Stimulated activated CD4-positive, alpha-beta T cell treated with anti-CD3 and anti-CD28 coated beads, Interleukin-2, amount 100 ng/mL, for 24 hours (primary cell): ENCODE results near the gene KIF9.
A peak's percentile ranks its signal among the peaks of the same experiment; 100 is the strongest.
"Not testable (repeated sequence)": the region's sequence is repeated elsewhere in the genome, so short reads cannot be mapped to it uniquely, and the experiment has no call there.

Experiments
- DNase-seq, 2 donors: peaks; one replicate each; pipeline ENCODE4 v3.0.0-alpha.2; 2020

Gene KIF9

DNA sequence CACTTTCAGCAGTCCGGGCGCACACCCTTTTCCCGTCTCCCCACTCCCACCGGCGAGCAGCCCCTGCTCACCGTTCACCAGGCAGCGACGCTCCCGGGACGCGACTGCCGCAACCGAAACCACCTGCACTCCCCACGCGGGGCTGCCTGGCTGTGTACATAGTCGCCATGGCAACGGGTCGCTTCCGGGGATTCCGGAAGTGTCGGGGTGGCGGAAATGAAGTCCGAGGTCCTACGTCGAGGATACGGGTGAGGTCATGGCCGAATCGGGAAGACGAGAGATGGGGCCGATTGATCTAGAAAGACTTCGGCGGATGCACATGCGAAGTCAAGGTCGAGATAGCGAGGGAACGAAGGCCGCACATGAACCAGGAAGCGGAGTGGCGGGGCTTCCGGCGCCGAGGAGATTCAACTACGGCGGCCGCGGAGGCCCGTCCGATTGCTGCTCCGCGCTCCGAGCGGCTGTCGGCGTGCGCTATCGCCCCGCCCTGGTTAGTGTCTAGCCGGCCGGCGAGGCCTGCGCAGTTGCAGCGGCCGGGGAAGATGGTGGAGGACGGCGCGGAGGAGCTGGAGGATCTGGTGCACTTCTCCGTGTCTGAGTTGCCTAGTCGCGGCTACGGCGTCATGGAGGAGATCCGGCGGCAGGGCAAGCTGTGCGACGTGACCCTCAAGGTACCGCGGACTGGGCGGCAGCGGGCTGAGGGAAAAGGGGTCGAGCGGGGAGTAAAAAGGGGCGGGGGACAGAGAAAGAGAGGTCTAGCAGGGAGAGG lies at the start of gene KIF9, which contains the start of gene KLHL18:
Gene KIF9, minus strand, starts transcription at position 376 of the 769 bp plus-strand sequence. CDS start 5,425 bp downstream, outside the sequence.
Gene KLHL18, plus strand, starts transcription at position 521 of the 769 bp plus-strand sequence. Its CDS starts 22 bp downstream, at position 543.
- peak; percentile 95 to 97 for DNase-seq

DNA sequence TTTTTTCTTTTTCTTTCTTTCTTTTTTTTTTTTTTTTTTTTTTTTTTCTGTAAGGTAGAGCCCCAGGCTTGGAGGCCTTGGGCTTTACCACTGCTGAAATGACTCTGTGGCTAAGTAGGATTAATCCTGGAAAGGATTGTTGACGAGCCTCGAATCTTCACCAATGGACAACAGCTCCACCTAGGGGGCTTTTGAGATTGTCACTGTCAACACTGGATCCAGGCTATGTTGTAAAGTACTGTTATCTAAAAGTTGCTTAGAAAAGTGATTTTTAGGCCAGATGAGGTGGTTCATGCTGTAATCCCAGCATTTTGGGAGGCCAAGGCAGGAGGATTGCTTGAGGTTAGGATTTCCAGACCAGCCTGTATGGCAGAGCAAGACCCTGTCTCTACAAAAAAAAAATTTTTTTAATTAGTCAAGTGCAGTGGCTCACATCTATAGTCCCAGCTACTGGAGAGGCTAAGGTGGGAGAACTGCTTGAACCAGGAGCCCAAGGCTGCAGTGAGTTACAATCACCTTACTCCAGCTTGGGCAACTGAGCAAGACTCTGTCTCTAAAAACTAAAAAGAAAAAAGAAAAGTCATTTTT lies 41.8 kb upstream of the KIF9 start:
- peak; percentile 41 to 49 for DNase-seq

DNA sequence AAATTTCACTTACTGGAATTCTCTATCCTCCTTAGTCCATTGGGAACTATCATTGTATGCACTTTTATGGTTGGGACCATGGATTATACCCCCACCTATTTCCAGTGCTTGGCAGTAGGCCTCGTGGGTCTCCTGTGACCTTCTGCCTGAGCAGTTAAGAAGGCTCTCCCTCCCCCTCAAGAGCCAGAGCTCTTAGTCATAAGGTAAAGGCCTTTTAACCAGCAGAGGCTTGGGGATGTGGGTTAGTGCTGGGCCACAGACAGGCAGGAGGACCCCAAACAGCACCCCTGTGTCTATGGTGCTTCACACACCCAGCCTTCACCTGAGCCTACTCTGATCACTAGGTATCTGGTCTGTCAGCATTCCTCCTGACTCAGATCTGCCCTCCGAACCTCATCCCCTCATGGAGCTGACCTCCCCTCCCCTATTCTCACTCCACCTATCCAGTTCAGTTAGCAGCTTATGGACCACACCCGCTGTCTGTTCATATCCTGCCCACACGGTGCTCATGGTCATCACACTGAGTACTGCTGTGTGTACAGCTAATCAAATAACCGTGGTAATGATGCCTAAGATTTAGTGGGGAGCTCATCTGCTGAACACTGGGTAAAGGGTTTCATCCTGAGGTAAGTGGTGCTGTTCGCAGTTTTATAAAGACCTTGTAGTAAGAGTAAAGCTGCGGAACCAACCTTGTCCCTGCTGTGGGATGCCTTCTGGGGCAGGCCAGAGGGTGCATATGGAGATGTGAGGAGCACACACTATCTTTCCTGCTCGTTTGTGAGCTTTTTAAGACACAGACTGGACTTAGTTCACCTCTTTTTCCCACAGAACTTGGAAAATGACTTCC lies 41.1 kb upstream of the KIF9 start:
- no peak for DNase-seq

GRCh38 chr3:47319956-47320355 lies 37.4 kb upstream of the KIF9 start:
- no peak for DNase-seq

DNA sequence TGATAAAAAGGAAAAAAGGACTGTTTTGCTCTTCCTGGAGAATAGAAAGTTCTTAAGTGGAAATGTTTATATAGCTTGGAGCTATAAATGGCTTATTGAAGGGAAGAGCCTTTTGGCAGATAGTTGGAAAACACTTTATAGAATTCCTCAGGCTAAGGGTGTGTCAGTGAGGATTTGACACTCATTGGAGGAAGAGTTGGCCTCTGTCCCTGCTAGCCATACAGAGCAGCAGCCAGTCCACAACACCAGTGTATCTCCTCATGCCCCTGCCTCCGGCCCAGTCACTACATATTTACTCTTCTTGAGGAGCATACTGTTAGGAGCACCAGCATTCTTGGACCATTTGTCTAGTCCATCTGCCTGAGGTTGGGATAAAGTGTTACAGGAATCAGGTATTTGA lies 36.3 kb upstream of the KIF9 start:
- no peak for DNase-seq

DNA sequence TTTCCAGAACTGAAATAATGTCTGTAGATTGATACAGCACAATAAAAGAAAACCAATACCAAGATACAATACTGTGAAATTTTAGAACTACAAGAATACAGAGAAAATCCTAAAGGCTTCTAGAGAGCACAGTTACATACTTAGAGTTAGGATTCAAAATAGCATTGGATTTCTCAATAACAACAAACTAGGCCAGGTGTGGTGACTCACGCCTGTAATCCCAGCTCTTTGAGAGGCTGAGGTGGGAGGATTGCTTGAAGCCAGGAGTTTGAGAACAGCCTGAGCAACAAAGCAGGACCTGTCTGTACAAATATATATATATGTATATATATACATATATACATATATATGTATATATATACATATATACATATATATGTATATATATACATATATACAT lies 33.6 kb upstream of the KIF9 start:
- DNase-seq, result not testable (repeated sequence)

DNA sequence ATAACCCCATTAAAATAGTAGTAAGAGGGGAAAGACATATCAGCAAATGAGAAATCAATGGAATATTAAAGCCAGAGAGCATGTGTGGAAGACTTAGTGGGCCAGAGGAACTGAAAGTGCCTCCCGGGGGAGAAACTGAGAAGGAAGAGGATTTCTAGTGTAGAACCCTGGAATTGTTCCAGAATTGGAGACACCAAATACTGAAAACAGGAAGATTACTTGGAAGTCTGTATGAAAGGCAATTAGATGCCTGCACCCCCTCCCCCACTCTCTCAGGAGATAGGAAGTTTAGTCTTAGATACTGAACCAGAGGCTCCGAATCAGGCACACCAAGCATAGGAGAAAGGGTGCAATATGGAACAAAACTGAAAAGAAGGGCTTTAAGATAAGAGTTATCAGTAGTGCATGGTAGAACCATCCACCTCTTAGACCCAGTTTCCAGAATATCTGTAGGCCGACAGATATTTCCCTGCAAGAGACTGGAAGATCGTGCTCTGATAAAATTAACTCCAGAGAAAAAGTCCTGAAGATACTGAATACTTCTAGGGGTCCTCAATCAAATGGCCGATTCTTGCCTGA lies 32.6 kb upstream of the KIF9 start:
- no peak for DNase-seq

- no peak for DNase-seq
Measured at GRCh38 chr3:47314056-47314764, 31.6 kb upstream of the KIF9 start.

GRCh38 chr3:47313341-47314055 lies 30.9 kb upstream of the KIF9 start:
- no peak for DNase-seq

DNA sequence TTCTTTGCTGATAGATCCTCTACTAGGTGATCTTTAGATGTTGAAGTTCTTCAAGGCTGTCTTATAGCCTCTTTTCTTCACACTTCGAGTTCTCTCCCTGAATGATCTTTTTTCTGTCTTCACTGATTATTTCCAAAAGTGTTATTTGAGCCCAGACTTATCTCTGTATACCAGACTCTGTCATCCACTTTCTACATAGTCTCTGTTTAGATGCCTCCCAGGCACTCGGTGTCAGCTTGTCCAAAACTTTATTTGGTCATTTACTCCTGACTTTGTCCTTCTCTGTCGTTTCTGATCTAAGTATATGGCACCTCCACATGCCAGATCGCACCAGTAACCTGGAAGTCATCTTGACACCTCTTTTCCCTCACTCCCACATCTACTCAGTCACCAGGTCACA lies 27.8 kb upstream of the KIF9 start:
- no peak for DNase-seq

GRCh38 chr3:47309231-47309630 lies 26.6 kb upstream of the KIF9 start:
- DNase-seq, result not testable (repeated sequence)

DNA sequence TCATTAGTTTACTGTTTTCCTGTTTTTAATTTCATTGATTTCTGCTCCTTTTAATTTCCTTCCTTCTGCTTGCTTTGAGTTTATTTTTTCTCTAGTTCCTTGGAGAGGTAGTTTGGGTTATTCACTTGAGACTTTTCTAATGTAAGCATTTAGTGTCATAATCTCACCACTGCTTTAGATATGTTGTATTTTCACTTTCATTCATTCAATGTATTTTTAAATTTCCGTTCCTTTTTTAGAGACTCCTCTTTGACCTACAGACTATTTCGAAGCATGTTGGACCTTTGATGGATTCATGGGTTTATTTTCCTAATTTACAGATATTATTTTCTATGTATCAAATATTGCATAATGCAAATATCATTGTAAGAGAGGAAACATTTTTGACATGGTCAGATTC lies 23.4 kb upstream of the KIF9 start:
- DNase-seq, result no peak

GRCh38 chr3:47301456-47301855 lies 18.9 kb upstream of the KIF9 start:
- DNase-seq, result no peak

DNA sequence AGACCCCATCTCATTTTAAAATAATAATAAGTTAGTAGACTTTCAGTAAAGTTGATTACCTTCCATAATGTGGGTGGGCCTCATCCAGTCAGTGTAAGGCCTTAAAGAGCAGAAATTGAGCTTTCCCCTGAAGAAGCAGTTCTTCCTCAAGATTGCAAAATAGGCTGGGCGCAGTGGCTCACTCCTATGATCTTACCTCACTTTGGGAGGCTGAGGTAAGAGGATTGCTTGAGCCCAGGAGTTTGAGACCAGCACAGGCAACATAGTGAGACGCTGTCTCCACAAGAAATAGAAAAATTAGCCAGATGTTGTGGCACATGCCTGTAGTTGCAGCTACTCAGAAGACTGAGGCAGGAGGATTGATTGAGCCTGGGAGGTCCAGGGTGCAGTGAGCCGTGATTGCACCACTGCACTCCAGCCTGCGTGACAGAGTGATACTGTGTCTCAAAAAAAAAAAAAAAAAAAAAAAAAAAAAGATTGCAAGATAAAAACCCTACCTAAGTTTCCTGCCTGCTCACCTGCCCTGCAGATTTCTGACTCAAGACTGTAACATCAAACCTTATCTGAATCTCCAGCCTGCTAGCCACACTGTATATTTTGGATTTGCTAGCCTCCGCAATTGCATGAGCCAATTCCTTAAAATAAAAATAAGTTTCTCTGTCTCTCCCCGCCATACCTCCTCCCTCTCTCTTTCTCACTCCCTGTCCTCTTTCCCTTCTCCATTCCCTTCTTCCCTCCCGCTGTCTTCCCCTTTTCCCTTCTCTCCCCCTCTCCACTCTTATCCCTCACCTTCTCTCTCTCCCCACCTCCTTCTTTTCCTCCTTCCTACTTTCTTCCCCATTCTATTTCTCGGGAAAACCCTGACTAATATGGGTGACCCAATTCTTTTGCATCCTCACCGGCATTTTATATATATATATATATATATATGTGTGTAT lies 17.1 kb upstream of the KIF9 start:
- DNase-seq, result no peak

GRCh38 chr3:47298439-47298838 lies 15.8 kb upstream of the KIF9 start:
- DNase-seq, result no peak

GRCh38 chr3:47296562-47297302 lies 14.1 kb upstream of the KIF9 start:
- DNase-seq, result no peak

- no peak for DNase-seq
Measured at GRCh38 chr3:47295976-47296375, 13.4 kb upstream of the KIF9 start.

DNA sequence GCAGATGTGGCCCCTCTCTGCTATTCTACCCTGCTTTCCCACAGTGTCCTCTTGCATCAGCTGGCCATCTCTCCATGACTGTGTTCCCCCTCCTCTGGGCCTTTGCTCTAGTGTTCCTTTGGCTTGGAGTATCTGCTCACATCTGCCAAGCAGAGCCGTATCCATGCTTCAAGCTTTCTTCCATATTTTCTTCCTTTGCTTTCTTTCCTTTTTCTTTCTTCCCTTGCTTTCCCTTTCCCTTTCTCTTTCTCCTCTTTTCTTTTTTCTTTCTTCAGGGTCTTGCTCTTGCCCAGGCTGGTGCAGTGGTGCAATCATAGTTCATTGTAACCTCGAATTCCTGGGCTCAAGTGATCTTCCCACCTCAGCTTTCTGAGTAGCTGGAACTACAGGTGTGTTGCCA lies 12.7 kb upstream of the KIF9 start:
- no peak for DNase-seq

- no peak for DNase-seq
Measured at GRCh38 chr3:47294392-47294791, 11.8 kb upstream of the KIF9 start.

DNA sequence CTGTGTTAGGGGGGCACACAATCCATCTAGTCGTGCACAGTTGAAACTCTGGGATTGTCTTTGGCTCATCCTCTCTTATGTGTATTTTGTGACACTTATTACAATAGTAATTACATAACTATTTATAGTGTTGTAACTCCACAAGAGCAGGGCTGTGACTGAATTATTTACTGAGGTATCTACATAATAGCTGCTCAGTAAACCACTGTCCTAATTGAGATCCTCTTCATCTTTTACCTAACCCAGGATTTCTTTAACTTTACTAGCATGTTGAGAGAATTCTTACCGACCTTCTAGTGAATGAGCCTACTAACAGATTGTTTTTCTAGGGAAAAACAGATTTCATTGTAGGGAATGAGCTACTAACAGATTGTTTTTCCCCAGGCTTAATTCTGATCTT lies 11.2 kb upstream of the KIF9 start:
- no peak for DNase-seq
